ENCODE results near the gene DUS3L.

The DUS3L gene

DNA sequence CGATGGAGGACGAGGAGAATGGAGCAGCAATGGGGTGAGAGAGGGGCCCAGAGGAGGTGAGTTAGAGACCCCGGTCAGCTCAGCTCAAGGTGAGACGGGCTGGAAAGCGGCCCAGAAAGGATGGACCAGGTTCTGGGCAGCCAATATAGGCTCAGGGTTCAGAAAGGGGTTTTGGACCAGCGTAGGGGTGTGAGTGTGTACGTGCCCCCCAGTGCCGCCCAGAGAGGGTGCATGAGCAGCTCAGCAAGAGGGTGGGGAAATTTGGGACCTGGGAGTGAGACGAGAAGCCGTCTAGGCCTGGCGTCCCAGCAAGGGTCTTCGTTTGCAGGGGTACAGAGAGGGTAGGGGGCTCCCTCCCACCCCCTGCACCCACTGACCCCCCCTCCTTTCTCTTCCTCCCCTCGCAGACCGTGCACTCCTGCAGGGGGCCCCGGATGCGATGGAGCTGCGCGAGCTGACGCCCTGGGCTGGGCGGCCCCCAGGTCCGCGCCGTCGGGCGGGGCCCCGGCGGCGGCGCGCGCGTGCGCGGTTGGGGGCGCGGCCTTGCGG, 36.5 kb upstream of the DUS3L start:
- no peaks in the 10 kb centered on the region for H3K9me3 Mint-ChIP-seq
- H3K27me3 Mint-ChIP-seq, result no peaks in the 10 kb centered on the region
- peak overlapping the region; percentile 83 for H3K27ac Mint-ChIP-seq
- peaks cover 17% of the 10 kb centered on the region for H3K4me1 Mint-ChIP-seq (ENCODE audit: low read depth)
- H3K4me3 Mint-ChIP-seq, result peak overlapping the region; percentile 96
- H3K36me3 Mint-ChIP-seq (ENCODE audit: low read depth), result no peaks in the 10 kb centered on the region

DNA sequence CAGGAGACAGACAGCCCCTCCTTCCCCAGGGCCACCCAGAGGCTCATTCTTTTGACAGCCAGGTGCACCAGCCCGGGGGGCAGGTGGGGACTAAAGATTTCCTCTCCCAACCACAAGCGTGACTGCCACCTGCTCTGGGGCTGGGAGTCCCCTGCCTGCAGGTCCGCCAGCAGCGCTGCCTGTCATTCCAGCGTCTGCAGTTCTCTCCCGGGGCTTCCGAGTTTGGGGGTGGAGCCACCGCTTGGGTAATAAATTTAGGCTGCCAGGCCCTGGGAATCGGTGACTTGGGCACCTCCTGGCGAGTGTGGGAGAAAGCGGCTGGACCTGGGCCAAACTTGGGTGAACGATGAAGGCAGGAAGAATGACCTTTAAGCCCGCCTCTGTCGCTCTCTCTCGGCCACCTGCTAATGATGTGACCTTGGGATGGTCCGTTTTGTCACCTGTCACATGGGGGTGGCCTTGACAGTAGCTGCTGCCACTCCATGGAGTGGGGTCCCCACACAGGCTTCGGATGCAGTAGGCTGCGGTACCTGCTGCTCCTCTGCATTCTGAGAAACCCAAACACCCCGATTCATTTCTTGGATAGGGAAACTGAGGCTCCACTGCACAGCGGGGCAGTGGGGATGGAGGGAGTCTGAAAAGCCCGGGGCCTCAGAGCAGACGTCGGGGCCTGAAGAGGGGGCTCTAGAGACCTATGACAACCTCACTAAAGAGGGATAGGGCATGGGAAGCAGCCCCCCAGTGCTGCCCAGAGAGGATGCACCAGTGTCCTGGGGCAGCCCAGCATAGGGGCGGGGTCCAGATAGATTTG, 35.8 kb upstream of the DUS3L start:
- peak overlapping the region; percentile 83 for H3K27ac Mint-ChIP-seq
- H3K36me3 Mint-ChIP-seq (ENCODE audit: low read depth), result no peaks in the 10 kb centered on the region
- peaks cover 17% of the 10 kb centered on the region for H3K4me1 Mint-ChIP-seq (ENCODE audit: low read depth)
- H3K4me3 Mint-ChIP-seq, result peak overlapping the region; percentile 96
- no peaks in the 10 kb centered on the region for H3K27me3 Mint-ChIP-seq
- no peaks in the 10 kb centered on the region for H3K9me3 Mint-ChIP-seq

- no peak overlapping the region for H3K4me3 Mint-ChIP-seq
- H3K36me3 Mint-ChIP-seq (ENCODE audit: low read depth), result no peaks in the 10 kb centered on the region
- no peaks in the 10 kb centered on the region for H3K9me3 Mint-ChIP-seq
- peaks cover 15% of the 10 kb centered on the region for H3K4me1 Mint-ChIP-seq (ENCODE audit: low read depth)
- no peaks in the 10 kb centered on the region for H3K27me3 Mint-ChIP-seq
- no peak overlapping the region for H3K27ac Mint-ChIP-seq
Observed at GRCh38 chr19:5825178-5825577, 34.2 kb upstream of the DUS3L start.

DNA sequence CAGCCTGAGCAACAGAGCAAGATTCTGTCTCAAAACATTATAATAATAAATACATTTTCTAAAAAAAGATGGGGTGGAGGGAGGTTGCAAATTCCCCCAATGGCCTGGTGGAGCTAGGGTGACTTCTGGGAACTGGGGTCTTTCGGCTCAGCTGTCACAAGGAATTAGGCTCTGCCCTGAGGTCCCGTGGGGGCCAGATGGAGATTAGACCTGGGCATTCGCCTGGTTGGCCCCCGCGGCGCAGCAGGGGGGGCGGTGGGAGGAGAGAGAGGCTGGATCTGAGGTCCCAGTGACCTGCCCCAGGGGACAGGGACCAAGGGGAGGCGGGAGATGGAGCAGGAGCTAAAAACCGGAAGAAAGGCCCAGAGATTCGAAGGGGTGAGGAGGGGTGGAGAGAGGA, 33.8 kb upstream of the DUS3L start:
- Mint-ChIP-seq H3K27ac (no peak overlapping the region), H3K36me3 (ENCODE audit: low read depth) (no peaks in the 10 kb centered on the region), H3K4me1 (ENCODE audit: low read depth) (peaks cover 12% of the 10 kb centered on the region), H3K9me3 (no peaks in the 10 kb centered on the region), H3K27me3 (no peaks in the 10 kb centered on the region), H3K4me3 (no peak overlapping the region)

DNA sequence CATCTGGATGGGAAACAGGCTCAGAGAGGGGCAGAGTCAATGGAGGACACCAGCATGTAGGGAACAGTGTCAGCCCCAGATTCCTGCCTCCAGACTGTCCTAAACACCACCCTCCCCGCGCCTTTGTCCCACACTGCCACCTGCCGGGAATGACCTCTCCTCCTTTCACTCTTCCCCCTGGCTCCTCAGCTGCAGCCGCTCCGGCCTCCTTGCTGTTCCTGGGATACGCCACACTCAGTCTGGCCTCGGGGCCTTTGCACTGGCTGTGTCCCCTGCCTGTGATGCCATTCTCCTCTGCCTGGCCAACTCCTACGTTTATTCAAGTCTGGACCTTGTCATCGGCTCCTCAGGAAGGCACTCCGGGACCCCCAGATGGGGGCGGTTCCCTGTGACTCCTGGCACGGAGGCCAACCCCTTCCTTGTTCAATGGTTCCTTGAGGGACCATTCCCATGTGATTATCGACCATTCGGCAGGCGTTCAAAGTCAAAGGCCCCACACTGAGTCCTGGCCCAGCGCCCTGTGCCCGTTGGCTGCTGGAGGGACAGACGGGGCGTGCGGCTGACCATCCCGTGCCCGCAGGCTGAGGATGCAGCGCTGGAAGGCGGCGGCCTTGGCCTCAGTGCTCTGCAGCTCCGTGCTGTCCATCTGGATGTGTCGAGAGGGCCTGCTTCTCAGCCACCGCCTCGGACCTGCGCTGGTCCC, 32.8 kb upstream of the DUS3L start:
- H3K27ac Mint-ChIP-seq, result no peak overlapping the region
- no peak overlapping the region for H3K4me3 Mint-ChIP-seq
- H3K9me3 Mint-ChIP-seq, result no peaks in the 10 kb centered on the region
- no peaks in the 10 kb centered on the region for H3K36me3 Mint-ChIP-seq (ENCODE audit: low read depth)
- no peaks in the 10 kb centered on the region for H3K27me3 Mint-ChIP-seq
- H3K4me1 Mint-ChIP-seq (ENCODE audit: low read depth), result peaks cover 12% of the 10 kb centered on the region

GRCh38 chr19:5822181-5822844, 31.4 kb upstream of the DUS3L start:
- no peak overlapping the region for H3K4me3 Mint-ChIP-seq
- H3K9me3 Mint-ChIP-seq, result no peaks in the 10 kb centered on the region
- H3K4me1 Mint-ChIP-seq (ENCODE audit: low read depth), result peaks cover 8% of the 10 kb centered on the region
- peaks cover 3% of the 10 kb centered on the region for H3K27me3 Mint-ChIP-seq
- no peak overlapping the region for H3K27ac Mint-ChIP-seq
- no peaks in the 10 kb centered on the region for H3K36me3 Mint-ChIP-seq (ENCODE audit: low read depth)

DNA sequence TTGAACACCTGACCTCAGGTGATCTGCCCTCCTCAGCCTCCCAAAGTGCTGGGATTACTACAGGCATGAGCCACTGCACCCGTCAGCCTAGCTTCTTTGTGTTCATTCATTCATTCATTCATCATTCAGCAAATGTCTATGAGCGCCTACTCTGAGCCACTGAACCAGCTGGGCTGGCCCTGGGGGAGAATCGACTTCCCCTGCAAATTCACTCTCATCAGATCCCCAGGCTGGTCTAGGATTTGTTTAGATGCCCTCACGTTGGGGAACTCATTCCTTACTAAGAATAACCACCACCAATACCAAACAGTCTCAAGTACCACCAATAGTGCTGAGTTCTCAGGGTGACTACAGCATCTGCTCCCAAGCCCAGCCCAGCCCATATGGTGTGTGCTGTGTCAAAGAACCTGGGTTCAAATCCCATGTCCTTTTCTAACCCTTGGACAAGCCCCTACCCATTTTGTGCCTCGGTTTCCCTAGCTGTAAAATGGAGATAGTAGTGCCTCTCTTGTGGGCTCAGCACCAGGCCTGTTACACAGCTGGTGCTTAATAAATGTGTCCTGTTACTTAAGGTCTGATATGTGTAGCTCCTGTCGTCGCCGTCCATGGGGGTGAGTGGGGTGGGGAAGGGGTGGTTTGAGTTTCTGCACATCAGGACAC, 30.7 kb upstream of the DUS3L start:
- Mint-ChIP-seq H3K9me3 (no peaks in the 10 kb centered on the region), H3K27ac (no peak overlapping the region), H3K36me3 (ENCODE audit: low read depth) (no peaks in the 10 kb centered on the region), H3K27me3 (peaks cover 5% of the 10 kb centered on the region), H3K4me1 (ENCODE audit: low read depth) (peaks cover 2% of the 10 kb centered on the region), H3K4me3 (no peak overlapping the region)

DNA sequence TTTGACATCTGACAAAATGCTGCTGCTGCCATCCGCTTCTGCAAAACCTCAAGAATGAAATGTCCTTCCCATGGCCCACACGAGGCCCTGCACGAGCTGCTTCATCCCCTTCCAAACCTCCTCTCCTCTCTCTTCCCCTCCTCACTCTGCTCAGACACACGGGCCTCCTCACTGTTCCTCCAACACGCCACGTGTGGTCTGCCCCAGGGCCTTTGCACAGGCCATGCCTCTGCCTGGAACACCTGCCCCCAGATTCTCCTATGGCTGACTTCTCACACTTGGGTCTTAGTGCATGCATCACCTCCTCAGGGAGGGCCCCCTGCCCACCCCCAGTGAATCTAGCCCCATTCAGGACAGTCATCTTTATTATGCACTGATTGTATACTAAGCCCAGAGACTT, 29.8 kb upstream of the DUS3L start:
- Mint-ChIP-seq H3K36me3 (ENCODE audit: low read depth) (no peaks in the 10 kb centered on the region), H3K4me1 (ENCODE audit: low read depth) (no peaks in the 10 kb centered on the region), H3K27ac (no peak overlapping the region), H3K27me3 (peaks cover 8% of the 10 kb centered on the region), H3K9me3 (no peaks in the 10 kb centered on the region), H3K4me3 (no peak overlapping the region)

DNA sequence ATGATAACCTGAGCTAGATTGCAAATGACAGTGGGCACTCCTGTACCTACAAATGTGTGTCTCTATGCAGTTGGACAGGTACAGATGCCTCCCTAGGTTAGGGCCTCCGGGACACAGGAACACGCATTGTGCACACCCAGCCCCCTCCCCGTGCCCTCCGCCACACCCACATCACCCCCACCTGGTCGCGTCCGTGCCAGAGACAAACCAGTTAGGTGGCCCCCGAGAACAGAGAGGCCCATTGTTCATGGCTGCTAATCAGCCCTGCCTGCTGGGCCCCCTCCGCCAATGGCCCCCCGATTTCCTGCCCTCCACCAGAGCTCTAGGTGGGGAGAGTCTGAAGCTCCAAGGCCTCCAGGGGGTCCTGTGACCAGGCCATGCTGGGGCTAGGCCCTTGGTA, 27.6 kb upstream of the DUS3L start:
- no peaks in the 10 kb centered on the region for H3K4me1 Mint-ChIP-seq (ENCODE audit: low read depth)
- H3K4me3 Mint-ChIP-seq, result no peak overlapping the region
- peaks cover 8% of the 10 kb centered on the region for H3K27me3 Mint-ChIP-seq
- H3K27ac Mint-ChIP-seq, result no peak overlapping the region
- H3K36me3 Mint-ChIP-seq (ENCODE audit: low read depth), result no peaks in the 10 kb centered on the region
- no peaks in the 10 kb centered on the region for H3K9me3 Mint-ChIP-seq

- no peaks in the 10 kb centered on the region for H3K9me3 Mint-ChIP-seq
- peaks cover 8% of the 10 kb centered on the region for H3K27me3 Mint-ChIP-seq
- H3K27ac Mint-ChIP-seq, result no peak overlapping the region
- H3K4me1 Mint-ChIP-seq (ENCODE audit: low read depth), result no peaks in the 10 kb centered on the region
- no peaks in the 10 kb centered on the region for H3K36me3 Mint-ChIP-seq (ENCODE audit: low read depth)
- no peak overlapping the region for H3K4me3 Mint-ChIP-seq
Observed at GRCh38 chr19:5817218-5817617, 26.3 kb upstream of the DUS3L start.

- Mint-ChIP-seq H3K27me3 (peaks cover 8% of the 10 kb centered on the region), H3K27ac (no peak overlapping the region), H3K4me1 (ENCODE audit: low read depth) (no peaks in the 10 kb centered on the region), H3K9me3 (no peaks in the 10 kb centered on the region), H3K4me3 (no peak overlapping the region), H3K36me3 (ENCODE audit: low read depth) (no peaks in the 10 kb centered on the region)
Observed at GRCh38 chr19:5814852-5815246, 23.9 kb upstream of the DUS3L start.

DNA sequence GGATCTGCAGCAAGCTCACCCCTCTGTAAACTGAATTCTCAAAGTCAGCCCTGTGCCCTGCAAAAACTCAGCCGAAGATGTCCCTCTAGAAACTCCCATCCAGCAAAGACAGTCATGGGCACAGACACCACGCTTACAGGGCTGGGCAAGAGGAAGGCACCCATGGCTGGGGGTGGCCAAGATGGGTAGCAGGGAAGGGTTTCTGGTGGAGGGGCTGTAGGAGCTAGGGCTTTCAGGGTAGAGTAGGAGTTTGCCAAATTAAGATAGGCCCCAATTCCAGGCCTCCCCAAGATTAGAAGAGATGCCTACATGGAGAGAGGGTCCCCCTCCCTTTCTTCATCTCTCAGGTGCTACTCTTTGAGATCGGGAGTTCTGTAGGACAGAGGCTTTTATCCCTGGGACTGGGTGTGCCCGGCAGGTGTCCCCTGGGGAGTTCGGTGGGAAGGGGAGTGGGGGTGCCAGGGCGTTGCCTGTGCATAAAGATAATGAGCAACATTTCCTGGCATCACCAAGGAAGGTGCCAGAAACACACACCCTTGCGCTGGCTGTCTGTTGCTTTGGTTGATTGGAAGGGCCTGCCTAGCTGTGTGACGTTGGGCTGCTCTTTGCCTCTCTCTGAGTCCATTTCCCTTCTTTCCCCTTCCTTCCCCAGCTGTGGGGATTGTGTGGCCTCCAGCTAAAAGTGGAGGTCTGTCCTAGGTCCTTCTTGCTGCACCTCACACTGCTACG, 23.3 kb upstream of the DUS3L start:
- Mint-ChIP-seq H3K4me1 (ENCODE audit: low read depth) (no peaks in the 10 kb centered on the region), H3K9me3 (no peaks in the 10 kb centered on the region), H3K27ac (no peak overlapping the region), H3K36me3 (ENCODE audit: low read depth) (no peaks in the 10 kb centered on the region), H3K4me3 (no peak overlapping the region), H3K27me3 (peaks cover 8% of the 10 kb centered on the region)

DNA sequence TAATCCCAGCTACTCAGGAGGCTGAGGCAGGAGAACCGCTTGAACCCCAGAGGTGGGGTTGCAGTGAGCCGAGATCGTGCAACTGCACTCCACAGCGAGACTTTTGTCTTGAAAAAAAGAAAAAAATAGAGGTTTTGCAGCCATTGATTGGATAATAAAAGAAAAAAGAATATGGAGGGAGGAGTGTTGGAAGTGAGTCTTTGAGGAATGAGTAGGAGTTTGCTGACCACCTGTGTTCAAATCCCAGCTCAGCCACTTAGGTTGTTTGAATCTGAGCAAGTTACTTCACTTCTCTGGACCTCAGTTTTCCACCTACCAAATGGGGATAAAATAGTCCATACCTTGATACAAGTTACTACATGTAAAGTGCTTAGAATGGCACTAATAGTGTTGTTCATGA, 20.2 kb upstream of the DUS3L start:
- Mint-ChIP-seq H3K36me3 (ENCODE audit: low read depth) (no peaks in the 10 kb centered on the region), H3K27ac (no peak overlapping the region), H3K4me1 (ENCODE audit: low read depth) (no peaks in the 10 kb centered on the region), H3K27me3 (no peaks in the 10 kb centered on the region), H3K4me3 (no peak overlapping the region), H3K9me3 (no peaks in the 10 kb centered on the region)

DNA sequence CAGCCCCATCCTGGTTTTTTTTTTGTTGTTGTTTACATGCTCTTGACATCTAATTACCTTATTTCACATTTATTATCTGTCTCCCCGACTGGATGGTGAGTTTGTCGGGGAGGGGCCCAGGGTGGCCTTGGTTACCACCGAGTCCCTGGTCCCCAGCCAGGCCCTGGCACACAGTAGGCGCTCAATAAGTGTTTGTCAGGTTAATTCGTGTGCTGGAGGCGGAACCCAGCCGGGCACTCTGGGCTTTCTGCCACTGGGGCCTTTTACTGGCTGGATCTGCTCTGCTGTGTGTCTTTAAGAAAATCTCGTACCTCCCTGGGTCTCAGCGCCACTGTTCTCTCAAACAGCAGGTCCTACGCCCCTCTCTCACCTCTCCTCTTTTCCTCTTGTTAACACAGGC, 18.5 kb upstream of the DUS3L start:
- peaks cover 2% of the 10 kb centered on the region for H3K4me1 Mint-ChIP-seq (ENCODE audit: low read depth)
- H3K36me3 Mint-ChIP-seq (ENCODE audit: low read depth), result no peaks in the 10 kb centered on the region
- H3K9me3 Mint-ChIP-seq, result no peaks in the 10 kb centered on the region
- H3K27me3 Mint-ChIP-seq, result no peaks in the 10 kb centered on the region
- no peak overlapping the region for H3K27ac Mint-ChIP-seq
- no peak overlapping the region for H3K4me3 Mint-ChIP-seq

Measured in stimulated activated naive CD8-positive, alpha-beta T cell treated with anti-CD3 and anti-CD28 coated beads, Interleukin-15, Interleukin-2, amounts not matched to agents 100 ng/mL and 50 ng/mL, for 24 hours (primary cell).